Activated B cell treated with CpG ODN at 0.5 μM for 24 hours (primary cell): Measurements from ENCODE around the gene CREG1. TPM values are rescaled to one million over a fixed set of nuclear protein-coding genes. Genes with fewer than 3 reads are reported as not detected.

Experiments used
- ATAC-seq: fragments of 200-7000 bp; cut with Tn5 transposase; one replicate; pipeline ENCODE4 v1.10.0; 2021; ENCODE audit warnings: low read depth, mild to moderate bottlenecking, moderate library complexity
- CTCF ChIA-PET: fragments of 350-600 bp; sonication (Branson Sonifier 250); formaldehyde crosslinking; loops from one replicate; lab custom pipeline; 2021; ENCODE audit warnings: antibody characterized with exemption; lab: Charles Lee
- POLR2A ChIA-PET: fragments of 350-600 bp; sonication (Branson Sonifier 250); formaldehyde crosslinking; loops from one replicate; lab custom pipeline; 2021; ENCODE audit warnings: antibody characterized with exemption; lab: Charles Lee
- DNase-seq: peaks from one replicate; pipeline ENCODE4 v3.0.0; 2022
- H3K27ac Mint-ChIP-seq: one replicate; pipeline ENCODE4 v1.8.0; 2020; ENCODE audit warnings: mixed read lengths
- H3K27me3 Mint-ChIP-seq: one replicate; pipeline ENCODE4 v1.8.0; 2021; ENCODE audit warnings: mixed read lengths
- H3K36me3 Mint-ChIP-seq: one replicate; pipeline ENCODE4 v1.8.0; 2021; ENCODE audit warnings: low read depth, mixed read lengths
- H3K4me1 Mint-ChIP-seq: one replicate; pipeline ENCODE4 v1.8.0; 2021; ENCODE audit warnings: mixed read lengths
- H3K4me3 Mint-ChIP-seq: one replicate; pipeline ENCODE4 v1.8.0; 2020; ENCODE audit warnings: mild to moderate bottlenecking, mixed read lengths
- H3K9me3 Mint-ChIP-seq: one replicate; pipeline ENCODE4 v1.8.0; 2020; ENCODE audit warnings: mixed read lengths
- CTCF ChIP-seq: fragments of 200-600 bp; IDR thresholded peaks from one replicate; pipeline ENCODE4 v1.8.0; 2022; ENCODE audit warnings: antibody characterized with exemption, mild to moderate bottlenecking
- intact Hi-C: fragments of 100-400 bp; cut with micrococcal nuclease; formaldehyde crosslinking; loops from one replicate; pipeline ENCODE4 v1.15.1; 2024
- total RNA-seq: library from RNA; stranded (reverse); gene quantifications from 2 replicates; pipeline ENCODE4 v1.2.3, GENCODE V29; 2022

CREG1 gene
- 3.1 and 3.8 TPM in 2 replicates for total RNA-seq

DNA sequence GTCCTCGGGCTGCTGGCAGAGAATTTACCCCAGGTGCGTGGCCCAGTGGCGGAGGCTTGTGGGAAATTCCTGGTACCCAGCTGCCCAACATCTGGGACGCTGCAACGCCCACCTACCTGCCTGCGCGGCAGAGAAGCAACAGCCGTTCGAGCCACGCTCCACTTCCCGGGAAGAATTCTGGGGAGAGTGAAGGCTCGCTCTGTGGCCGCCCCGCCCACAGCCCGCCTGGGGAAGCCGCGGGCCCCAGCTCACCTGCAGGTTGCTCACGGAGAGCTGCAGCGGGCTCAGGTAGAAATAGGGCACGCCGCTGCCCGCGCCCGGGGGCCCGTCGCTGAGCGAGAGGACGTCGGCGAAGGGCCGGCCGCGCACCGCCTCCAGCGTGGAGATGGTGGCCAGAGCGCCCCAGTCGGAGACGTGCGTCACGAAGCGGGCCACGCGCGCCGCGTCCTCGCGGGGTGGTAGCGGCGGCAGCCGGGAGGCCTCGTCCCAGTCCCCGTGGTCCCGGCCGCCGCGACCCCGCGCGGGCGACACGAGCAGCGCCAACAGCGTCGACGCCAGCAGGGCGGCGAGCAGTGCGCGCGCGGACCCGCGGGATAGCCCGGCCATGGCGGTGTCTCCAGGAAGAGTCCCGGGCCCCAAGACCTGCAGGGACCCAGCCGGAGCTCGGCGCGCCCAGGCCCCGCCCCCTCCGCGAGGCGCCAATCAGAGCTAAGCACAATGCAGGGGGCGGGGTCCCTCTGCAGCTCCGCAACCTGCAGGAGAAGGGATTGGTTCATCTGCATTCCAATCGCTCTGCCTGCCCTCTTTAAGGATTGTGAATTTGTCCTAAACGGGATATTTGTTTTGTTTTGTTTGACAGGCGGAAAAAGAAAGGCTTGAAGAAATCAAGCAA, at the start of gene CREG1:
CREG1 (minus strand) TSS at position 627 of the 892 bp plus-strand sequence.
- no peaks in the 10 kb centered on the region for H3K36me3 Mint-ChIP-seq
- intact Hi-C loops = loop anchor here (1.0 to 5.0 kb wide), 5 partner anchors 53 to 383 kb away; partner anchors contain the start of genes DCAF6, MPC2 and RCSD1
- ATAC-seq (peak; percentile 99), DNase-seq (peak; percentile 84)
- TF ChIP-seq CTCF = no peak
- H3K27me3 Mint-ChIP-seq = no peaks in the 10 kb centered on the region
- ChIA-PET CTCF (interaction anchor here (1.0 to 3.2 kb wide), 12 partner anchors 11 to 487 kb away, joined by 3 to 10 read pairs (median 4); no protein-coding TSS in a partner anchor), POLR2A (interaction anchor here (0.6 to 1.3 kb wide), 6 partner anchors 64 to 333 kb away, joined by 3 to 7 read pairs (median 4); partner anchors contain the start of gene POU2F1)
- H3K4me3 Mint-ChIP-seq = peak within 1 kb of the TSS; percentile 86
- H3K9me3 Mint-ChIP-seq = no peaks in the 10 kb centered on the region
- peaks cover 19% of the 10 kb centered on the region for H3K4me1 Mint-ChIP-seq
- peak within 1 kb of the TSS; percentile 41 for H3K27ac Mint-ChIP-seq

DNA sequence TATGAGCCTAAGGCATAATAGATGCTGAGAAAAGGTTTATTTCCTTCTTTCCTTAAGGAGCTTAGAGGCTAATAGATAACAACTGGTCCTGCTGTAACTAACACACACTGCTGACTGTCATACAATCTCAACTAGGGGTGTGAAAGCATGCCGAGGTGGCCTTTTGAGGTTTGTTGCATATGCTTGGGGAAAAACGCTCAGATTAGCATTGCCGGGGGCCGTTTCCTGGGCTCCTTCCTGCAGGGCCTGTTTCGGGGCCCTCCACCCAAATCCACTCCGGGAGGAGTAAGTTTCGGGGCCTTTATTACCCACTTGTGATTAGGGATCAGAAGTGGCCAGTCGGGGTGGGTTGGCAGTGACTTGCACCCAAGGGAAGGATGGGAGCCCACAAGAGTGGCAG, 49.3 kb upstream of the CREG1 start:
- ATAC-seq = no peak
- intact Hi-C loops = loop anchor here (5.0 kb wide), 1 partner anchor 479 kb away; no protein-coding TSS in a partner anchor
- DNase-seq = no peak
- TF ChIP-seq CTCF = no peak
- ChIA-PET CTCF (interaction anchor here (0.5 to 6.5 kb wide), 5 partner anchors 14 to 277 kb away, joined by 3 to 229 read pairs (median 78); partner anchors contain the start of gene RCSD1), POLR2A (interaction anchor here (0.7 to 7.3 kb wide), 7 partner anchors 9 to 105 kb away, joined by 4 to 321 read pairs (median 12); partner anchors contain the start of gene RCSD1)
- peaks cover 7% of the 10 kb centered on the region for H3K9me3 Mint-ChIP-seq
- H3K27ac Mint-ChIP-seq = peak overlapping the region; percentile 88
- H3K4me1 Mint-ChIP-seq = peaks cover 43% of the 10 kb centered on the region
- H3K27me3 Mint-ChIP-seq = no peaks in the 10 kb centered on the region
- H3K36me3 Mint-ChIP-seq = peaks cover 7% of the 10 kb centered on the region
- peak overlapping the region; percentile 28 for H3K4me3 Mint-ChIP-seq

DNA sequence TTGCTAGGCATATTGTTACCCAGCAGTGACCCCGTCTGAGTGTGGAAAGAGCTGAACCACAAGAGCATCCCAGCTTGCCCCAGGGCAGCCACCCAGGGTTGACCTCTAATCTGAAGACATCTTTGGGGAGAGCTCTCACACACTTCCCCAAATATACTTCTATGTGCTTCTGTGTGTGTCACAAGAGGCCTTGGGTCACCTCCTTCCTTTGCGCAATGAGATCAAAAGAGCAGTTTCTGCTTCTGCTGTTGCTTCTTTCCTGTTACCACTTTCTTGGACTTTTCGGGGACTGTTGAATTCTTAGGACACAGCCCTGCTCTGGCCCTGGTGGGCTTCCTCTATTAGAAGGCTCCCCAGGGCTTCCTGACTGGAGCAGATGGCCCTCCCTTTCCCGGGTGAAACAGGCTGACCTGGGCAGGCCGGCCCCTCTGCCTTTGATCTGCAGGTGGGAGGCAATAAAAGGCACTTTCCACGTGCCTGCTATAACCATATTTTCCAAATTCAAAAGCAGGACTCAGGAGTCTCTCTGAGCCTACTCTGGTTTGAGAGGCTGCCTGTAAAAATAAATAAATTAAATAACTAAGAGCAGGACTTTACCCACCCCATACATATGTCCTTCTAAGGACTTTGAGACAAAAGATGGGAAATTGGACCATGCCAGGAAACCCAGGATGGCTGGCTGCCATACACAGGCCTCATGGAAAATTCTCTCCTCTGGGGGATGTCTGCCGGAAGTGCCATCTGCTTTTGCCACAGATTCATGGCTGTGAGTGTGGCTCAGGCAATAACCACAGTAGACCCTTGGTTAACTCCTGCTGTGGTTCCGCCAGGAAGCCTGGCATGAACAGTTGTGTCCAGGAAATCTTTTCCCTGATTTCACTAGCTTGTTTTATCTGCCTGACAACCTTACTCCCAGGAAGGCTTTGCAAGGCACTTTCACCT, 48.2 kb upstream of the CREG1 start:
- Mint-ChIP-seq H3K4me1 (peaks cover 43% of the 10 kb centered on the region), H3K9me3 (no peaks in the 10 kb centered on the region), H3K36me3 (no peaks in the 10 kb centered on the region), H3K27ac (peak overlapping the region; percentile 88), H3K27me3 (no peaks in the 10 kb centered on the region), H3K4me3 (peak overlapping the region; percentile 63)
- ATAC-seq = peak; percentile 80
- CTCF ChIA-PET = interaction anchor here (0.9 to 6.5 kb wide), 19 partner anchors 8 to 481 kb away, joined by 3 to 229 read pairs (median 10); partner anchors contain the start of gene RCSD1
- intact Hi-C loops = loop anchor here (1.0 to 5.0 kb wide), 2 partner anchors 16 to 481 kb away; no protein-coding TSS in a partner anchor
- no peak for TF ChIP-seq CTCF
- no peak for DNase-seq
- POLR2A ChIA-PET = interaction anchor here (1.0 to 7.3 kb wide), 13 partner anchors 15 to 336 kb away, joined by 3 to 321 read pairs (median 4); partner anchors contain the start of gene RCSD1

DNA sequence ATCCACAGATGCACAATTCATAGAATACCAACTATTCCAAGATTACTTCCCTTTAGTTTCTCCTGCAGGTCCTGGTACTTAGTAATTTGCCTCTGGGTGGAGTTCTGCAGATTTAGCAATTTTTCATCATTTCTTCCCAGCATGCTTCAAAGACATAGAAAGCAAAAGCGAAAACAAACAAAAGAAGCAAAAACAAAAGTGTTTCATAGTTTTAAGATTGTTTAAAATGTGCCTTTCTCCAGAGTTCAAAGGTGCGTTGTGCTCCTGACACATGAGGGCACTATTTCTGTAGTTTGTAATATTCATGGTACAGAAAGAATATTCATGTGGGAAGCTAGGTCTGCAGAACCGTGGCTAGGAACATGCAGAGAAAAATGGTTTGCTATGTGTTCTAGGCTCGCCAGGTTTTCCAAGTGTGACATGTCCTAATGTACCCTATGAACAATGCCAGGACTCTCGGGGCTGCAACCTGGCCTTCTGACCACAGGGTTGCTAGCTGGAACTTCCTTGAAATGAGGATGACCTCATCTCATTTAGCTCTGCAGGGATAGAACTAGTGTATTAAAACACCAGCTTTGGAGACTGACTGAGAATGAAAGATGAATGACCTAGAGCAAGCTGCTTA, 46.5 kb upstream of the CREG1 start:
- Mint-ChIP-seq H3K27ac (peak overlapping the region; percentile 7), H3K27me3 (no peaks in the 10 kb centered on the region), H3K4me1 (peaks cover 43% of the 10 kb centered on the region), H3K4me3 (peak overlapping the region; percentile 48), H3K9me3 (no peaks in the 10 kb centered on the region), H3K36me3 (no peaks in the 10 kb centered on the region)
- ATAC-seq = peak; percentile 66
- TF ChIP-seq CTCF = peak; percentile 56
- CTCF ChIA-PET = interaction anchor here (0.8 to 6.5 kb wide), 38 partner anchors 9 to 482 kb away, joined by 3 to 229 read pairs (median 6); partner anchors contain the start of gene RCSD1
- POLR2A ChIA-PET = interaction anchor here (0.9 to 7.3 kb wide), 15 partner anchors 17 to 336 kb away, joined by 3 to 321 read pairs (median 4); partner anchors contain the start of genes MPZL1 and RCSD1
- no peak for DNase-seq
- intact Hi-C loops = loop anchor here (1.0 to 5.0 kb wide), 5 partner anchors 30 to 482 kb away; partner anchors contain the start of gene RCSD1
